Central memory CD4-positive, alpha-beta T cell (primary cell): ENCODE data around the gene NCK2.

Source experiments
- DNase-seq: peaks from one replicate; pipeline ENCODE4 v3.0.0; 2022

Gene NCK2

GRCh38 chr2:105779394-105779793 lies 34.7 kb downstream of the NCK2 start:
- DNase-seq, result no peak

DNA sequence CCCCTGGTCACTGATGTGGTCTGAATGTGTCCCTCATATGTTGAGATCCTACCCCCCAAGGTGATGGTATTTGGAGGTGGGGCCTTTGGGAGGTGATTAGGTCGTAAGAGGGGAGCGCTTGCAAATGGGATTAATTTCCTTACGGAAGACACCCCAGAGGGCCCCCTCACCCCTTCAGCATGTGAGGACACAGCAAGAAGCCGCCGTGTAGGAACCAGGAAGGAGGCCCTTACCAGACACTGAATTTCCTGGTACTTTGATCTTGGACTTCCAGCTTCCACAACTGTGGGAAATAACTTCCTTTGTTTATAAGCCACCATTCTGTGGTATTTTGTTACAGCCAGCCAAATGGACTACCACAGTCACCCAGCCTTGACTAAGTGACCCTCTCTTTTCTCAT lies 35.9 kb downstream of the NCK2 start:
- no peak for DNase-seq

DNA sequence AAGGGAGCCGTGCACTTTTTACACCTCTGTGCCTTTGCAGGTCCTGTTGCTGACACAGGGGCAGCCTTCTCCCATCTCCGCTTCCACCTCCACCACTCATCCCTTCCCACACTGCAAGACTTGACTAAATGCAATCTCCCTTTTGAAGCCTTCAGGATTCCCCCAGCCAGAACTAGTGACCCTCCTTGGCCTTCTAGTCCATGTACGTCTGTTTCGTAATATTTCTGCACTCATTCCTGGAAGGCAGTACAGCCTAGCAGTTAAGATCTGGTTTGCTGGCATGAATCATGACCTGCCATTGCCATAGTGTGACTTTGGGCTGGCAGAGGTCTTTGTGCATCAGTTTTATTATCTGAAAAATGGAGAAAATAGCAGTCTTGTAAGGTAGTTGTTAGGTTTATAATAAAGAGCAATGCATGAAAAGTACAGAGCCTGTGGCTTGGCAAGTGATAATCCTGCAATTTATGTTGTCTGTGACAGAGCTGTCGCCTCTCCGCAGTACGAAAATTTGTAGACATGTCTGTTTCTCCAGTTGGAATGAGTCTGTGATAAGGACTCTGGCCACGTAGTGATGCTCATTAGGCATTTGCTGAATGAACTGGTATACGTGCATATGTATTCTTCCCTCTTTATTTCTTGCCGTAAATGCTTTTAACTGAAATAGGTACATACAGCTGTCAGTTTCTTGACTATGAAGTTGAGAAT lies 36.7 kb downstream of the NCK2 start:
- DNase-seq, result no peak

DNA sequence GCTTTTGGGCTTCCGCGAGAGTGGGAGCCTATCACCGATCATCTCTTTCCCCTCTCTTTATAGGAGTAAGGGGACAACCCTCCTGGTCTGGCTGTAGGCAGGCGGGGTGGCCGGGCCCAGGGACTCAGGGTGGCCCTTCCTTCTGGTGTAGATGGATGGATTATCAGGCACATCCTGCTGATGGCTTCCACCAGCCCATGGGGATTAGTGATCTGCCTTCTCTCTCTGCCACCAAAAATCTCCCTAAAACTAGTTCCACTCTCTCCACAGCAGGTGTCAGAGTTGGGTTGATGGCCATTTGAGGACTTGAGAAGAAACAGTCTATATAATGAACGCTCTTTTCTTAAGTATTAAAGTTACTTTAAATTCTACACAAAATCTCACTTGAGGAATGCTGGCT lies 37.4 kb downstream of the NCK2 start:
- no peak for DNase-seq

DNA sequence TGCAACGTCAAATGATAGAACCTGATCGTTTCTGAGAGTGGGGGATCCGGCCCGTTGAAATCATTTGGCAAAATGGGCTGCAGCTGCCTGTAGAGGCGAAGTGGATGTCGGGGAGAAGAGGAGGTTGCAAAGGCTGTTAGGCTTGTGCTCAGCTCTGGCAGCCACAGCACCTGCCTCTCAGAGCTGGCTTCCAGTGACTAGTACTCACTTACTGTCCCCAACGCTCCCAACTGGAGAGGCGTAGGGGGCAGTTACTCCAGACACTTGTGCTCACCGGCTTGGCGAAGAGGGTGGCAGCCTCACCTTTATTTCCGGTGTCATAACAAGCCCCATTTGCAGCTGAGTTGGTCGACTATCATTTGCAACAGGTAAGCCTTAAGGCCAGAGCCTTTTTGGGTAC lies 37.9 kb downstream of the NCK2 start:
- DNase-seq, result no peak

DNA sequence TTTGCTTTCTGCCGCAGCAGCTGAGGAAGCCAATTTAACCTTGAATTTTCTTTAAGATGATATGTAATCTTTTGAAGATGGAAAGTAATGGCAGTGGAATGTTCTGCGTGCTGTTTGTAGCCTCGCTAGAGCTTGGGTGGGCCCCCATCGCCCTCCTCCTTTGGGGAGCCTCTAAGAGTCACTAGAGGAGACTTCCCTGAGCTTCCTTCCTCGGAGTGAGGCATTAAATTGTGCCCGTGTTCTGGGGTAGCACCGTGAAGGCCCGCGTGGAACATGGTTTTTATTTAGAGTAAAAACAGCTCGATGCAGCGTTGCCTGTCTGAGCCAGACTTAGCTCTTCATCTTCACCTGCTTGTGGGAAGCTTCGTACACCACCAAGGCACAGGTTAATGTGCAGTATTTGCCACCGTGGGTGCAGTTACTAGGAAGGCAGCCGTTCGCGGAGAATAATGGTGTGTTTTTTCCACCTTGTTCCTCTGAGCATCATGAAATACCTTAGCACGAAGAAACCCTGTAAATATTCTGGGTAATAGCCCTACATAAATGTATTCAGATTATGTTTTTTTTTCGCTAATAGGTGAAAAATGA lies 38.5 kb downstream of the NCK2 start:
- DNase-seq, result no peak

GRCh38 chr2:105783972-105784371 lies 39.3 kb downstream of the NCK2 start:
- no peak for DNase-seq

GRCh38 chr2:105784589-105784988 lies 39.9 kb downstream of the NCK2 start:
- no peak for DNase-seq

GRCh38 chr2:105785095-105785847 lies 40.6 kb downstream of the NCK2 start:
- no peak for DNase-seq

- DNase-seq, result no peak
These were observed 41.8 kb downstream of the NCK2 start for GRCh38 chr2:105786231-105787230.

DNA sequence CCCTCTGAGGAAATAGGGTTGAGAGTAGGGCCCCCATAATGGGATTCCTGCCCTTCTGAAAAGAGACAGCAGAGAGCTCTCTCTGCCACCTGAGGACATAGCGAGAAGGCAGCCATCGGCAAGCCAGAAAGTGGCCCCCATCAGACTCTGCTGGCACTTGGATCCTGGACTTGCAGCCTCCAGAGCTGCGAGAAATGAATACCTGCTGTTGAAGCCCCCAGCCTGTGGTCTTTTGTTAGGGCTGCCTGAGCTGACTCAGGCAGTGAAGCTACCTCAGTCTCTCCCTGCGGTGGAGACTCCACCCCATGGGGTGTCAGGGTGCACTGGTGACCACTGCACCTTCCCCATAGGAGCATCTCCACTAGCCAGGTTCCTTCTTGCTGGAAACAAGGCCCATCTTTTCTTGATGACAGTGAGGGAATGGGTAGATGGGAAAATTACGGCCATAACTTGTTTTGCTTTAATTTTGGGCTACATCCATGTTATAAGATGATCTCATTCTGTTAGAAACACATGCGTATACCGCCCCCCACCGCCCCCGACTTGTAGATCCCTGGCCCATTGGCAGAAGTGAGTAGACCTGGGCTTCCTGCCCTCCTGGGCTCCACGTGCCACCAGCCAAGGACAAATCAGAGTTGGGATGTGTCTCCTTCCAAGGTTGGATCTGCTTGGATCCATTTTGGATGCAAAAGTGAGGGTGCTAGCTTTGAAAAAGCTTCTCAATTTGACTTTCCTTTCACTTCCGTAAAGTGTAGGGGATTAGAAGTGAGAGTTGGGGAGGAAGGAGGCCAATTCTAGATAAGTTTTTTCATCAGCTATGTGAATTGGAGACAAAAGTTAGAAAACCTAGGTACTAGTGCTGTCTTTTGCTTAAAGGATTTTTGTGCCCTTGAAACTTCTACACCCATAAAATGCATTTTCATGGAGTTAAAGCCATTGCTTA lies 42.9 kb downstream of the NCK2 start:
- DNase-seq, result no peak

- DNase-seq, result no peak
These were observed 44.1 kb downstream of the NCK2 start for GRCh38 chr2:105788670-105789290.

DNA sequence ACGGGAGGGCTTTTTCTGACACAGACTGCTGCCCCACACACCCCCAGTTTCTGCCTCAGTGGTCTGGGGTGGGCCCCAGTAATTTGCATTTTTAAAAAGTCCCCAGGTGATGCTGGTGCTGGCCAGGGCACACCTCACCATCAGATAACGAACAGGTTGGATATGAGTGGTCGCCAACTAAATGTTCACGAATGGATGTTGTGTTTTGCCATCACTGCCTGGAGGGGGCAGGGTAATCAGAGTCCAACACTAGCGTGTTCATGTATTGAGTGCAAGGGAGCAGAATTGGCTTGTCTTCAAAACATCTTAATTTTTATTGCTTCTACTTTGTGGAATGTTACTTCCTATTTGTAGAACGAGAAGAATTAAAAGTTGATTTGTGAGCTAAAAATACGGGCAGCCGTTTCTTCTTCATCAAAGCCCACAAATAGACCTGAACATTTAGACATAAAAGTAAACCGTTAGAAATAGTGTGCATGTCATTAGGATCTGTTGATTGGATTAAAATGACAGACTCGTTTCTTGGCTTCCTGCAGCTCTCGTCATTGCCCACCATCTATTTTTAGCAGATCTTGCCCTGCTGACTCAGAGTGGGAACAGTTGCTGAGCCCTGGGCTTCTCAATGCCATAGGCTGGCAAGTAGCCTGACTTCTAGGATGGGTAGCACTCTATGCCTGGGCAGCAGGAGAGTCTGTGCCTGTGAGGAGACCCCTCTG lies 45.2 kb downstream of the NCK2 start:
- DNase-seq, result peak; percentile 61

GRCh38 chr2:105790461-105791149 lies 45.9 kb downstream of the NCK2 start:
- DNase-seq, result no peak

DNA sequence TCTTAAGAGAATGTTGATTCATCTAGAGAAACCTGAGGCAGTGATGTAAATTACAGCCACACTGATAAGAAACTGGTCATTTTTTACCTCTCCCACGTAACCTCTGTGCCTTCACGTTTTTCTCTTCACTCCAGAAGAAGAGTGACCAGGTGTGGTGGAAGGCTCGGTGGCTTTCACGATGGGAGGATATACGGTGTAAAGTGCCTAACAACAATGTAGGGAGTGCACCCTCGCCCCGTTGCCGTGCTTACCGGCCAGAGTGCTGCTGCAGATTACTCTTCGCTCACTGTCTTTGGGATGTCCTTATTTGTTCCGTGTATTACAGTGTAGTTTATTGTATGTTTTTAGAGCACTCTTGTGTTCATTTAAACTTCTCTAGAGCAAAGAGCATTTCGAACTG lies 46.5 kb downstream of the NCK2 start:
- DNase-seq, result no peak

DNA sequence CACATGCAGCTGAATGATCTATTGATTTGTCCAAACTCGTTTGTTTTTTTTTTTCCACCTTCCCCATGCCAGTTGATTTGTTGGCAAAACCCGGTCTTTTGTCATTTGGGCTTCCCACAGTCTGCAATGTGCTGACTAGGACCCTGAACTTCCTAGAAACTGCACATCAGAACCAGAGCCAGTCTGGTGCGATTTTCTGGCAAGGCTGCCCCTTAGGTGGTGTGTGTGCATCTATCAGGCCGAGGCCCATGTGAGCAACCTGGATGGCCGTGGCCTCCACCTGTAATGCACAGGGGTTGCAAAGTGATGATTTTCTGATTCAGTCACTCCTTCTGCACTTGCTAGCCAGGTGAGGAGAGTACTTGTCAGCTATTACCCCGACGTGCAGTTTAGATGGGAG lies 47.8 kb downstream of the NCK2 start:
- DNase-seq, result no peak

GRCh38 chr2:105793196-105793975 lies 48.7 kb downstream of the NCK2 start:
- DNase-seq, result no peak

- no peak for DNase-seq
These were observed 50.3 kb downstream of the NCK2 start for GRCh38 chr2:105794926-105795574.

GRCh38 chr2:105795575-105795934 lies 50.8 kb downstream of the NCK2 start:
- DNase-seq, result no peak
